H1 (cell line): ENCODE results near the gene NSL1. TPM values are rescaled to one million over a fixed set of nuclear protein-coding genes. Genes with fewer than 3 reads are reported as not detected.

Source experiments
- CTCF ChIA-PET: fragments of 300-600 bp; sonication (Branson Sonifier 250); formaldehyde crosslinking; loops from one replicate; lab custom pipeline; 2021; ENCODE audit not compliant: partially characterized antibody; lab: Charles Lee
- POLR2A ChIA-PET: fragments of 300-600 bp; sonication (Branson Sonifier 250); formaldehyde crosslinking; loops from one replicate; lab custom pipeline; 2021; ENCODE audit warnings: inconsistent platforms; ENCODE audit not compliant: partially characterized antibody; lab: Charles Lee
- DNase-seq, 2 experiments: peaks; one replicate each; pipeline versions ENCODE4 v3.0.0 to v3.0.0-alpha.2; 2010 to 2022; ENCODE audit warnings: low spot score in 2 of 2, low read depth in 1 of 2, mixed read lengths in 1 of 2
- FAIRE-seq: peaks from 2 replicates; lab custom pipeline; 2011; peaks lifted over from hg19 to GRCh38; lab: Jason Lieb, UNC
- H2AFZ ChIP-seq: 2 replicates; pipeline ENCODE4 v1.8.1; 2012; ENCODE audit warnings: low read length, inconsistent platforms
- H2AK5ac ChIP-seq: 2 replicates; pipeline ENCODE4 v1.6.1; 2013; ENCODE audit warnings: low read depth, low read length
- H2BK120ac ChIP-seq: replicated peaks from 2 replicates; pipeline ENCODE3; 2013; ENCODE audit warnings: low read depth, low read length, inconsistent platforms
- H2BK12ac ChIP-seq: 2 replicates; pipeline ENCODE4 v1.6.1; 2013; ENCODE audit warnings: low read depth, low read length
- H2BK15ac ChIP-seq: 2 replicates; pipeline ENCODE4 v1.6.1; 2013; ENCODE audit warnings: low read length
- H2BK20ac ChIP-seq: 2 replicates; pipeline ENCODE4 v1.6.1; 2013; ENCODE audit warnings: low read length
- H2BK5ac ChIP-seq: 2 replicates; pipeline ENCODE4 v1.6.1; 2013; ENCODE audit warnings: low read depth, low read length
- H3K14ac ChIP-seq: 2 replicates; pipeline ENCODE4 v1.6.1; 2013; ENCODE audit warnings: inconsistent platforms; ENCODE audit not compliant: insufficient read length
- H3K18ac ChIP-seq: 2 replicates; pipeline ENCODE4 v1.6.1; 2013; ENCODE audit warnings: low read length; ENCODE audit errors: extremely low read depth
- H3K23ac ChIP-seq: 2 replicates; pipeline ENCODE4 v1.6.1; 2013; ENCODE audit warnings: inconsistent platforms; ENCODE audit not compliant: insufficient read length
- H3K23me2 ChIP-seq: 2 replicates; pipeline ENCODE4 v1.6.1; 2013; ENCODE audit warnings: low read depth, low read length
- H3K27ac ChIP-seq: 2 replicates; pipeline ENCODE4 v1.6.1; 2011; ENCODE audit warnings: low read depth, low read length, inconsistent platforms
- H3K27me3 ChIP-seq, 4 experiments: replicated peaks in 1 of 4; 1 replicate in 1 of 4; 2 replicates in 3 of 4; pipeline versions ENCODE4 v1.6.1 to v1.8.1; 2011 to 2013; ENCODE audit warnings: low read length in 3 of 4, mild to moderate bottlenecking in 3 of 4, inconsistent platforms in 2 of 4, mixed read lengths in 2 of 4, moderate library complexity in 1 of 4; ENCODE audit not compliant: control insufficient read depth in 3 of 4, insufficient read depth in 3 of 4; ENCODE audit errors: extremely low read depth in 1 of 4
- H3K36me3 ChIP-seq, 4 experiments: 2 replicates each; pipeline versions ENCODE4 v1.6.1 to v1.8.1; 2011 to 2013; ENCODE audit warnings: mild to moderate bottlenecking in 4 of 4, low read length in 3 of 4, moderate library complexity in 2 of 4, control low read depth in 1 of 4, inconsistent platforms in 1 of 4; ENCODE audit not compliant: insufficient read depth in 4 of 4, control insufficient read depth in 2 of 4
- H3K4ac ChIP-seq: replicated peaks from 2 replicates; pipeline ENCODE3; 2013; ENCODE audit warnings: low read length, low read depth, mixed read lengths, inconsistent platforms; ENCODE audit not compliant: insufficient read length
- H3K4me1 ChIP-seq, 4 experiments: replicated peaks in 1 of 4; 1 replicate in 1 of 4; 2 replicates in 3 of 4; pipeline versions ENCODE4 v1.6.1 to v1.8.1; 2011 to 2013; ENCODE audit warnings: low read length in 3 of 4, inconsistent platforms in 2 of 4, mixed read lengths in 1 of 4; ENCODE audit not compliant: insufficient read depth in 4 of 4, control insufficient read depth in 3 of 4
- H3K4me2 ChIP-seq, 2 experiments: 2 replicates each; pipeline versions ENCODE4 v1.6.1 to v1.8.1; 2011 to 2013; ENCODE audit warnings: low read depth in 2 of 2, low read length in 2 of 2, control low read depth in 1 of 2, inconsistent platforms in 1 of 2, mild to moderate bottlenecking in 1 of 2; ENCODE audit not compliant: insufficient read depth in 1 of 2
- H3K4me3 ChIP-seq, 4 experiments: fragments of 200-600, 300-600 bp in 1 of 4; sonication (generic), shearing (Covaris generic), sonication (Bioruptor Twin) in 1 of 4; 2 replicates each; pipeline versions ENCODE4 v1.5.1 to v1.8.1; 2011 to 2016; ENCODE audit warnings: low read length in 4 of 4, low read depth in 3 of 4, control low read depth in 2 of 4, inconsistent platforms in 2 of 4, mild to moderate bottlenecking in 2 of 4, mixed read lengths in 1 of 4, moderate library complexity in 1 of 4; ENCODE audit not compliant: insufficient read depth in 2 of 4; ENCODE audit errors: extremely low read depth in 1 of 4
- H3K56ac ChIP-seq: replicated peaks from 2 replicates; pipeline ENCODE3; 2013; ENCODE audit warnings: low read depth, mild to moderate bottlenecking, mixed read lengths, low read length, inconsistent platforms; ENCODE audit not compliant: insufficient read length
- H3K79me1 ChIP-seq: 2 replicates; pipeline ENCODE4 v1.6.1; 2013; ENCODE audit warnings: low read depth, low read length, control low read depth
- H3K79me2 ChIP-seq, 2 experiments: 2 replicates each; pipeline versions ENCODE4 v1.6.1 to v1.8.1; 2012 to 2013; ENCODE audit warnings: low read length in 2 of 2, mild to moderate bottlenecking in 2 of 2, inconsistent platforms in 1 of 2; ENCODE audit not compliant: insufficient read depth in 2 of 2, control insufficient read depth in 1 of 2
- H3K9ac ChIP-seq, 4 experiments: replicated peaks in 1 of 4; 1 replicate in 1 of 4; 2 replicates in 3 of 4; pipeline versions ENCODE4 v1.6.1 to v1.8.1; 2011 to 2013; ENCODE audit warnings: low read depth in 3 of 4, low read length in 3 of 4, control low read depth in 2 of 4, mild to moderate bottlenecking in 2 of 4, moderate library complexity in 2 of 4, inconsistent platforms in 1 of 4; ENCODE audit errors: extremely low read depth in 1 of 4
- H3K9me3 ChIP-seq, 2 experiments: 2 replicates each; pipeline versions ENCODE4 v1.6.1 to v1.8.1; 2012 to 2013; ENCODE audit warnings: mild to moderate bottlenecking in 2 of 2, moderate library complexity in 2 of 2, control low read depth in 1 of 2, inconsistent platforms in 1 of 2, low read depth in 1 of 2, low read length in 1 of 2, mixed read lengths in 1 of 2; ENCODE audit not compliant: insufficient read depth in 2 of 2
- H4K20me1 ChIP-seq, 2 experiments: replicated peaks in 1 of 2; 2 replicates each; pipeline versions ENCODE3 to v1.8.1; 2011 to 2013; ENCODE audit warnings: inconsistent platforms in 2 of 2, low read length in 2 of 2, mild to moderate bottlenecking in 1 of 2; ENCODE audit not compliant: insufficient read depth in 2 of 2, control insufficient read depth in 1 of 2
- H4K5ac ChIP-seq: 2 replicates; pipeline ENCODE4 v1.6.1; 2013; ENCODE audit warnings: low read length, low read depth, mixed read lengths, inconsistent platforms; ENCODE audit not compliant: insufficient read length
- H4K8ac ChIP-seq: 2 replicates; pipeline ENCODE4 v1.8.0; 2013; ENCODE audit warnings: mild to moderate bottlenecking, moderate library complexity, low read length, inconsistent platforms; ENCODE audit not compliant: insufficient read depth; ENCODE audit errors: extremely low read depth
- H4K91ac ChIP-seq: replicated peaks from 2 replicates; pipeline ENCODE3; 2013; ENCODE audit warnings: low read length, mixed read lengths, inconsistent platforms; ENCODE audit not compliant: insufficient read length
- CTCF ChIP-seq, 3 experiments: IDR thresholded peaks; 1 replicate in 2 of 3; 2 replicates in 1 of 3; pipeline versions ENCODE4 v1.5.1 to v1.6.1; 2011; ENCODE audit warnings: low read length in 3 of 3, mild to moderate bottlenecking in 3 of 3, inconsistent platforms in 2 of 3, low read depth in 1 of 3, moderate library complexity in 1 of 3; ENCODE audit not compliant: insufficient read depth in 1 of 3; ENCODE audit errors: control extremely low read depth in 1 of 3
- HDAC2 ChIP-seq, 2 experiments: fragments of 300-600 bp in 1 of 2; sonication (generic) in 1 of 2; IDR thresholded peaks; 2 replicates each; pipeline ENCODE4 v1.6.1; 2011 to 2012; ENCODE audit warnings: low read depth in 2 of 2, low read length in 2 of 2, mild to moderate bottlenecking in 2 of 2, moderate library complexity in 2 of 2, borderline replicate concordance in 1 of 2, inconsistent platforms in 1 of 2
- POLR2AphosphoS5 ChIP-seq: IDR thresholded peaks from 2 replicates; pipeline ENCODE4 v1.6.1; 2011; ENCODE audit warnings: low read depth, low read length
- RAD21 ChIP-seq, 2 experiments: IDR thresholded peaks in 1 of 2; conservative IDR thresholded peaks in 1 of 2; 2 replicates each; pipeline ENCODE4 v1.6.1; 2011; ENCODE audit warnings: low read depth in 2 of 2, low read length in 2 of 2, improper control_type of control experiment in 1 of 2, inconsistent platforms in 1 of 2, mild to moderate bottlenecking in 1 of 2, moderate library complexity in 1 of 2
- WGBS, 2 experiments: shearing (Covaris generic) in 1 of 2; methylation state at CpG; one replicate each; pipeline versions ENCODE4 v1.1.6 to v1.1.7; 2013 to 2015; ENCODE audit warnings: low lambda C conversion rate in 2 of 2, mixed read lengths in 2 of 2, inconsistent platforms in 1 of 2, low coverage in 1 of 2, missing lambda C conversion rate in 1 of 2; ENCODE audit not compliant: insufficient replicate concordance in 2 of 2, insufficient coverage in 1 of 2, insufficient read length in 1 of 2; ENCODE audit errors: extremely low coverage in 1 of 2, missing lambda C conversion rate in 1 of 2; 5-methylcytosine and 5-hydroxymethylcytosine counted together
- polyA plus RNA-seq, 7 experiments: library from polyadenylated mRNA; depleted of rRNA in 3 of 7; stranded (reverse) in 5 of 7; unstranded in 2 of 7; fragments of >200 nt in 5 of 7; fragments of 200-250 nt in 2 of 7; gene quantifications; 1 replicate in 5 of 7; 2 replicates in 1 of 7; 4 replicates in 1 of 7; pipeline versions ENCODE4 v1.2.1 to v1.2.3, GENCODE V29; 2011 to 2013; ENCODE audit warnings: missing spikeins in 2 of 7, mixed read lengths in 2 of 7
- total RNA-seq: library from RNA; stranded (reverse); fragmentation: NEBNext Ultra II Directional; extraction: Animal tissue kit (Norgen Biotek cat#: 25700); gene quantifications from 2 replicates; pipeline ENCODE4 v1.2.1, GENCODE V29; 2021

Gene NSL1
- total and polyA plus RNA-seq, 2 of the 8 experiments (the other 6 are each of a cell fraction or from before 2014, with no cell fraction given) = 25.4 to 51.7 TPM

GRCh38 chr1:212814537-212815334, 23.2 kb upstream of the NSL1 start:
- Histone ChIP-seq H2BK5ac (no peak overlapping the region), H4K91ac (no peak overlapping the region), H4K5ac (no peak overlapping the region), H3K14ac (no peak overlapping the region), H3K18ac (no peak overlapping the region), H2BK15ac (no peak overlapping the region), H3K36me3 (no peaks in the 10 kb centered on the region; a peak in 1 of 8 replicates), H3K4me1 (no peaks in the 10 kb centered on the region; a peak in 1 of 7 replicates), H3K27ac (no peak overlapping the region), H2AK5ac (no peak overlapping the region), H3K4me2 (no peak overlapping the region), H2BK120ac (no peak overlapping the region), H3K4me3 (no peak overlapping the region), H3K79me1 (no peaks in the 10 kb centered on the region), H3K79me2 (no peaks in the 10 kb centered on the region), H3K4ac (no peak overlapping the region), H3K23ac (no peak overlapping the region), H4K20me1 (no peaks in the 10 kb centered on the region), H3K27me3 (no peaks in the 10 kb centered on the region), H3K9ac (no peak overlapping the region), H2AFZ (no peak overlapping the region), H2BK12ac (no peak overlapping the region), H3K56ac (no peak overlapping the region), H2BK20ac (no peak overlapping the region), H3K9me3 (no peaks in the 10 kb centered on the region), H4K8ac (no peak overlapping the region), H3K23me2 (no peaks in the 10 kb centered on the region)
- DNase-seq = no peak
- peak; percentile 70 for FAIRE-seq
- CTCF ChIA-PET = interaction anchor here (0.8 to 2.0 kb wide), 31 partner anchors 9 to 359 kb away, joined by 3 to 18 read pairs (median 4); partner anchors contain the start of genes FLVCR1, NSL1, SPATA45 and TATDN3
- peak; percentile 33 to 44; a peak in 3 of 4 replicates for TF ChIP-seq RAD21 (IDR thresholded peaks at IDR 0.05 in 1 of 2, conservative IDR thresholded peaks at IDR 0.05 in 1 of 2; ENCODE audit: low read depth in 2 of 2, low read length in 2 of 2)
- peak in 1 of 3 experiments; percentile 30; a peak in 2 of 4 replicates for TF ChIP-seq CTCF (IDR thresholded peaks at IDR 0.05; ENCODE audit: control extremely low read depth in 1 of 3, insufficient read depth in 1 of 3, low read depth in 1 of 3, low read length in 3 of 3)
- no peak for TF ChIP-seq POLR2AphosphoS5
- no peak for TF ChIP-seq HDAC2 (IDR thresholded peaks at IDR 0.05; ENCODE audit: borderline replicate concordance in 1 of 2, low read depth in 2 of 2, low read length in 2 of 2)
- POLR2A ChIA-PET = interaction anchor here (0.9 to 1.4 kb wide), 6 partner anchors 9 to 56 kb away, joined by 3 to 4 read pairs (median 4); partner anchors contain the start of gene FLVCR1
- whole genome bisulfite sequencing, 2 experiments = 73% methylated on average over 5 of the region's 5 CpGs; no CpG with 5 or more reads in 1 of the 2 experiments
